Endothelial cell of umbilical vein (primary cell): ENCODE measurements around the gene ZFPM1. TPM values are rescaled to one million over a fixed set of nuclear protein-coding genes. Genes with fewer than 3 reads are reported as not detected.

Experiments
- BruUV-seq: library from RNA; stranded (reverse); fragments of 400-500 nt; replicated peaks from 2 replicates; lab custom pipeline; 2021; lab: Mats Ljungman, UMichigan
- CTCF ChIA-PET: fragments of 300-600, 350-600 bp; sonication (Branson Sonifier 250); formaldehyde crosslinking; loops from one replicate; lab custom pipeline; 2021; ENCODE audit warnings: antibody characterized with exemption, inconsistent platforms; lab: Charles Lee
- POLR2A ChIA-PET: fragments of 300-600, 350-600 bp; sonication (Branson Sonifier 250); formaldehyde crosslinking; loops from one replicate; lab custom pipeline; 2021; ENCODE audit warnings: antibody characterized with exemption, inconsistent platforms; lab: Charles Lee
- DNase-seq: peaks from one replicate; pipeline ENCODE4 v3.0.0-alpha.2; 2011; ENCODE audit warnings: low read depth, low spot score
- FAIRE-seq: peaks from 2 replicates; lab custom pipeline; 2011; peaks lifted over from hg19 to GRCh38; lab: Jason Lieb, UNC
- H2AFZ ChIP-seq: 2 replicates; pipeline ENCODE4 v1.6.0; 2012; ENCODE audit warnings: low read depth, low read length, control low read depth, inconsistent platforms
- H3K27ac ChIP-seq: 2 replicates; pipeline ENCODE4 v1.5.1; 2011; ENCODE audit warnings: low read depth, mild to moderate bottlenecking, control low read depth, low read length, moderate library complexity; ENCODE audit not compliant: insufficient read depth
- H3K27me3 ChIP-seq, 2 experiments: 2 replicates each; pipeline versions ENCODE4 v1.6.0 to v1.6.1; 2011; ENCODE audit warnings: low read length in 2 of 2, mixed read lengths in 1 of 2; ENCODE audit not compliant: control insufficient read depth in 2 of 2, insufficient read depth in 2 of 2
- H3K36me3 ChIP-seq, 2 experiments: 2 replicates in 1 of 2; 3 replicates in 1 of 2; pipeline ENCODE4 v1.5.1; 2011; ENCODE audit warnings: low read length in 2 of 2, mild to moderate bottlenecking in 1 of 2, moderate library complexity in 1 of 2; ENCODE audit not compliant: control insufficient read depth in 2 of 2, insufficient read depth in 2 of 2; ENCODE audit errors: extremely low read depth in 1 of 2
- H3K4me1 ChIP-seq: 3 replicates; pipeline ENCODE4 v1.5.1; 2011; ENCODE audit warnings: mild to moderate bottlenecking, low read length; ENCODE audit not compliant: control insufficient read depth, insufficient read depth; ENCODE audit errors: extremely low read depth
- H3K4me2 ChIP-seq: 2 replicates; pipeline ENCODE4 v1.6.1; 2011; ENCODE audit warnings: low read length, control low read depth, mixed read lengths; ENCODE audit not compliant: insufficient read depth
- H3K4me3 ChIP-seq, 3 experiments: fragments of 200-600 bp in 1 of 3; sonication (generic), shearing (Covaris generic) in 1 of 3; replicated peaks in 1 of 3; 2 replicates each; pipeline ENCODE4 v1.5.1; 2011 to 2016; ENCODE audit warnings: control low read depth in 3 of 3, low read length in 3 of 3, mild to moderate bottlenecking in 2 of 3, inconsistent platforms in 1 of 3, low read depth in 1 of 3, moderate library complexity in 1 of 3; ENCODE audit not compliant: insufficient read depth in 1 of 3
- H3K79me2 ChIP-seq: 2 replicates; pipeline ENCODE4 v1.6.0; 2012; ENCODE audit warnings: low read length, inconsistent platforms; ENCODE audit not compliant: control insufficient read depth, insufficient read depth
- H3K9ac ChIP-seq: replicated peaks from 2 replicates; pipeline ENCODE3; 2011; ENCODE audit warnings: low read length, control low read depth; ENCODE audit not compliant: insufficient read depth; ENCODE audit errors: extremely low read depth
- H3K9me1 ChIP-seq: replicated peaks from 3 replicates; pipeline ENCODE4 v1.6.0; 2011; ENCODE audit warnings: mild to moderate bottlenecking, low read length; ENCODE audit not compliant: control insufficient read depth, insufficient read depth; ENCODE audit errors: extremely low read depth
- H3K9me3 ChIP-seq: replicated peaks from 2 replicates; pipeline ENCODE4 v1.5.1; 2012; ENCODE audit warnings: low read length, inconsistent platforms; ENCODE audit not compliant: control insufficient read depth, insufficient read depth
- H4K20me1 ChIP-seq: replicated peaks from 2 replicates; pipeline ENCODE3; 2011; ENCODE audit warnings: mild to moderate bottlenecking, low read length; ENCODE audit not compliant: control insufficient read depth, insufficient read depth; ENCODE audit errors: extremely low read depth
- CTCF ChIP-seq, 2 donors: IDR thresholded peaks; 1 replicate in 1 of 2; 2 replicates in 1 of 2; pipeline ENCODE4 v1.5.1; 2011; ENCODE audit warnings: low read length in 2 of 2, mild to moderate bottlenecking in 2 of 2, moderate library complexity in 2 of 2, control low read depth in 1 of 2, inconsistent platforms in 1 of 2, low read depth in 1 of 2; ENCODE audit not compliant: insufficient read depth in 1 of 2; ENCODE audit errors: extremely low read depth in 1 of 2
- FOS ChIP-seq: IDR thresholded peaks from 2 replicates; pipeline ENCODE4 v1.6.1; 2011; ENCODE audit warnings: mild to moderate bottlenecking, low read length, moderate library complexity, borderline replicate concordance; ENCODE audit not compliant: insufficient read depth
- GATA2 ChIP-seq: IDR thresholded peaks from 2 replicates; pipeline ENCODE4 v1.7.0; 2011; ENCODE audit warnings: low read depth, mild to moderate bottlenecking, moderate library complexity, mixed read lengths, low read length; ENCODE audit not compliant: insufficient read length, insufficient read depth
- JUN ChIP-seq: IDR thresholded peaks from 2 replicates; pipeline ENCODE4 v1.6.1; 2011; ENCODE audit warnings: borderline replicate concordance, low read depth; ENCODE audit not compliant: insufficient read length, insufficient read depth
- MAX ChIP-seq: IDR thresholded peaks from 2 replicates; pipeline ENCODE4 v1.6.1; 2011; ENCODE audit not compliant: insufficient read depth, insufficient read length
- MYC ChIP-seq: IDR thresholded peaks from one replicate; pipeline ENCODE4 v1.6.1; 2011; ENCODE audit warnings: mild to moderate bottlenecking, low read depth, low read length
- POLR2A ChIP-seq: IDR thresholded peaks from 2 replicates; pipeline ENCODE4 v1.6.1; 2012; ENCODE audit warnings: low read depth, mild to moderate bottlenecking, control low read depth, low read length
- dilution Hi-C: fragments of 300-500 bp; cut with MboI; formaldehyde crosslinking; loops from one replicate; pipeline ENCODE4 v1.15.0; 2019; ENCODE audit warnings: low sequenced_read_pairs; ENCODE audit not compliant: extremely low pct_ligation_motif_present
- intact Hi-C: fragments of 100-400 bp; cut with micrococcal nuclease; formaldehyde crosslinking; loops from one replicate; pipeline ENCODE4 v1.10.0; 2022
- polyA plus RNA-seq, 4 experiments: library from polyadenylated mRNA; depleted of rRNA in 3 of 4; stranded (reverse) in 3 of 4; unstranded in 1 of 4; fragments of >200 nt; gene quantifications; 2 replicates each; pipeline versions ENCODE4 v1.2.1 to v1.2.3, GENCODE V29; 2011 to 2012; ENCODE audit warnings: missing spikeins in 1 of 4
- total RNA-seq: library from RNA; stranded (reverse); gene quantifications from 2 replicates; pipeline ENCODE4 v1.2.3, GENCODE V29; 2021

Gene ZFPM1
- total and polyA plus RNA-seq, 2 donors (not counting 3 experiments of a cell fraction or from before 2014, with no cell fraction given) = 0.37 to 7.5 TPM

- Histone ChIP-seq H3K9ac (peak overlapping the region; percentile 56), H3K79me2 (peaks cover 21% of the 10 kb centered on the region), H3K27me3 (no peaks in the 10 kb centered on the region), H2AFZ (no peak overlapping the region), H3K4me2 (peak overlapping the region; percentile 16), H3K27ac (no peak overlapping the region), H3K36me3 (no peaks in the 10 kb centered on the region), H3K4me1 (peaks cover 21% of the 10 kb centered on the region), H4K20me1 (no peaks in the 10 kb centered on the region), H3K9me3 (no peaks in the 10 kb centered on the region), H3K4me3 (peak overlapping the region; percentile 49 to 59 (median 50)), H3K9me1 (no peaks in the 10 kb centered on the region)
- CTCF ChIA-PET = interaction anchor here (1.8 kb wide), 1 partner anchor 12 kb away, joined by 7 read pairs; no protein-coding TSS in a partner anchor
- TSS peak; percentile 59 for BruUV-seq
- intact Hi-C loops = loop anchor here (2.0 to 5.0 kb wide), 3 partner anchors 21 to 118 kb away; partner anchors contain the start of gene ZC3H18
- dilution Hi-C loops = no loop called here
- DNase-seq = peak; percentile 8
- no peak for TF ChIP-seq FOS
- TF ChIP-seq GATA2 = peak; percentile 83
- POLR2A ChIA-PET = no interaction called here
- no peak for FAIRE-seq
Observed at GRCh38 chr16:88453611-88454522, 787 bp downstream of the ZFPM1 start.

GRCh38 chr16:88454523-88454947 lies 1.5 kb downstream of the ZFPM1 start:
- no peaks in the 10 kb centered on the region for H3K9me3 ChIP-seq
- peaks cover 21% of the 10 kb centered on the region for H3K79me2 ChIP-seq
- ChIA-PET POLR2A (no interaction called here), CTCF (interaction anchor here (1.5 to 1.8 kb wide), 3 partner anchors 11 to 72 kb away, joined by 3 to 7 read pairs (median 5); no protein-coding TSS in a partner anchor)
- peak overlapping the region; percentile 56 for H3K9ac ChIP-seq
- no peak for TF ChIP-seq JUN
- no peak for TF ChIP-seq POLR2A
- no peak for TF ChIP-seq FOS
- no peak for TF ChIP-seq MYC
- no peak for TF ChIP-seq MAX
- TF ChIP-seq CTCF (IDR thresholded peaks at IDR 0.05; ENCODE audit: extremely low read depth in 1 of 2, insufficient read depth in 1 of 2, low read depth in 1 of 2, low read length in 2 of 2) = peak in 1 of 2 donors; percentile 11
- FAIRE-seq = no peak
- H3K27me3 ChIP-seq = no peaks in the 10 kb centered on the region
- H3K4me3 ChIP-seq = peak overlapping the region; percentile 49 to 59 (median 50)
- no peak overlapping the region for H3K27ac ChIP-seq
- H2AFZ ChIP-seq = no peak overlapping the region
- dilution Hi-C loops (no loop called here), intact Hi-C loops (loop anchor here (2.0 to 5.0 kb wide), 2 partner anchors 20 to 118 kb away; partner anchors contain the start of gene ZC3H18)
- peaks cover 21% of the 10 kb centered on the region for H3K4me1 ChIP-seq
- DNase-seq = no peak
- H3K36me3 ChIP-seq = no peaks in the 10 kb centered on the region
- no peaks in the 10 kb centered on the region for H4K20me1 ChIP-seq
- no peaks in the 10 kb centered on the region for H3K9me1 ChIP-seq
- H3K4me2 ChIP-seq = peak overlapping the region; percentile 16
- no TSS peak for BruUV-seq
